SKM-1 treated with dmso at 0.1 percent for 144 hours (cell line): ENCODE data around the gene XPC.

ENCODE experiments used
- DNase-seq: peaks from one replicate; lab custom pipeline; 2025; ENCODE audit not compliant: unreplicated experiment; lab: John Stamatoyannopoulos, UW

Gene XPC

GRCh38 chr3:14208168-14208567 is 29.8 kb upstream of the XPC start:
- DNase-seq, result no peak

GRCh38 chr3:14206548-14207177 is 28.3 kb upstream of the XPC start:
- no peak for DNase-seq

- DNase-seq, result peak; percentile 63
Measured at GRCh38 chr3:14204515-14205284, 26.3 kb upstream of the XPC start.

GRCh38 chr3:14203521-14204079 is 25.2 kb upstream of the XPC start:
- DNase-seq, result peak; percentile 71

- no peak for DNase-seq
Measured at GRCh38 chr3:14202874-14203520, 24.6 kb upstream of the XPC start.

GRCh38 chr3:14201940-14202684 is 23.7 kb upstream of the XPC start:
- DNase-seq, result no peak

- no peak for DNase-seq
Measured at GRCh38 chr3:14200841-14201240, 22.4 kb upstream of the XPC start.

GRCh38 chr3:14200276-14200675 is 21.9 kb upstream of the XPC start:
- no peak for DNase-seq

GRCh38 chr3:14199641-14200040 is 21.2 kb upstream of the XPC start:
- no peak for DNase-seq

- no peak for DNase-seq
Measured at GRCh38 chr3:14194865-14195264, 16.5 kb upstream of the XPC start.

- no peak for DNase-seq
Measured at GRCh38 chr3:14188041-14188754, 9.8 kb upstream of the XPC start.

GRCh38 chr3:14186854-14187458 is 8.6 kb upstream of the XPC start:
- DNase-seq, result no peak

GRCh38 chr3:14183015-14183577 is 4.7 kb upstream of the XPC start:
- DNase-seq, result no peak

- DNase-seq, result no peak
Measured at GRCh38 chr3:14181253-14181652, 2.9 kb upstream of the XPC start.

GRCh38 chr3:14179795-14180194 is 1.4 kb upstream of the XPC start:
- DNase-seq, result no peak

GRCh38 chr3:14179114-14179465 is 689 bp upstream of the XPC start:
- DNase-seq, result no peak

GRCh38 chr3:14177580-14178246 is 688 bp downstream of the XPC start:
- DNase-seq, result no peak

- DNase-seq, result peak; percentile 11
Measured at GRCh38 chr3:14175383-14176037, 2.9 kb downstream of the XPC start.

- no peak for DNase-seq
Measured at GRCh38 chr3:14174483-14174882, 3.9 kb downstream of the XPC start.
